Ishikawa (cell line): ENCODE results near the gene IL31RA.

ENCODE experiments used
- CREB1 ChIP-seq: IDR thresholded peaks from 2 replicates; pipeline ENCODE4 v1.6.1; 2012; ENCODE audit warnings: low read depth
- FOXM1 ChIP-seq: IDR thresholded peaks from 2 replicates; pipeline ENCODE4 v1.6.1; 2012; ENCODE audit warnings: low read depth, borderline replicate concordance
- NFIC ChIP-seq: IDR thresholded peaks from 2 replicates; pipeline ENCODE4 v1.6.1; 2012
- RAD21 ChIP-seq: IDR thresholded peaks from 2 replicates; pipeline ENCODE4 v1.6.1; 2012; ENCODE audit warnings: low read depth
- TEAD4 ChIP-seq: IDR thresholded peaks from 2 replicates; pipeline ENCODE4 v1.6.1; 2012
- YY1 ChIP-seq: IDR thresholded peaks from 2 replicates; pipeline ENCODE4 v1.6.1; 2012; ENCODE audit warnings: low read depth
- TF ChIP-seq, protein P1 (sequence below): IDR thresholded peaks from 2 replicates; pipeline ENCODE4 v1.6.1; 2012
- TF ChIP-seq, protein P2 (sequence below): IDR thresholded peaks from 2 replicates; pipeline ENCODE4 v1.6.1; 2012

DNA sequence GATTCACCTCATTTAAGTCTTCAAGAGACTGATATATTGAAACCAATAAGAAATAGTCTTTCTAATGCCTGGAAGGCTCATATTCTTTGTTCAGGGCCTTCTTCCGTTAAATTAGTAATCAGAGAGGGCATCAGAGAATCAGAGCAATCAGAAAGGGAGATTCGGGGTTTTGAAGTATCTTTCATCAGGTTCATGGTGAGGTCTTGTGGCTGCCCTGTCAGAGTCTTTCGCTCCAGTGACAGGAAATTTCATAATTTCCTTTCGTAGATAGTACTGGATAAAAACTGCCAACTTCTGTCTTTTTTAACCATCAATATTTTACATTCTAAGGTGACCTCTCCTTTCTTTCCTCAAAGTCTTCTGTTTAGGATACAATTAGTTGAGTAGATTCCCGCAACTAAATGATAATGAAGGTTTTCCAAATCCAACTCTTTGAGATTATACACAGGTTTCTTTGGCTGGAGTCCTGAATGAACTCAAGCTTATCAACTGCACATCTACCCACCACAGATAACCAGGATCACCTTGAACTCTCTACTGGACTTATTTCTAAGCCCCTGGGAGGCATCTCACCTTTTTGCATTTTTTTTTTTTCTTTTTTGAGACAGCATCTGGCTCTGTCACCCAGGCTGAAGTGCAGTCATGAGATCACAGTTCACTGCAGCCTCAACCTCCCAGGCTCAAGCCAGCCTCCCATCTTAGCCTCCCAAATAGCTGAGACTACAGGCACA lies 5.5 kb downstream of the IL31RA start:
- TF ChIP-seq RAD21, result no peak
- TF ChIP-seq YY1, result no peak
- TF ChIP-seq TEAD4, result no peak
- TF ChIP-seq, protein P1, sequence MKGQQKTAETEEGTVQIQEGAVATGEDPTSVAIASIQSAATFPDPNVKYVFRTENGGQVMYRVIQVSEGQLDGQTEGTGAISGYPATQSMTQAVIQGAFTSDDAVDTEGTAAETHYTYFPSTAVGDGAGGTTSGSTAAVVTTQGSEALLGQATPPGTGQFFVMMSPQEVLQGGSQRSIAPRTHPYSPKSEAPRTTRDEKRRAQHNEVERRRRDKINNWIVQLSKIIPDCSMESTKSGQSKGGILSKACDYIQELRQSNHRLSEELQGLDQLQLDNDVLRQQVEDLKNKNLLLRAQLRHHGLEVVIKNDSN, result no peak
- TF ChIP-seq CREB1, result no peak
- TF ChIP-seq, protein P2, sequence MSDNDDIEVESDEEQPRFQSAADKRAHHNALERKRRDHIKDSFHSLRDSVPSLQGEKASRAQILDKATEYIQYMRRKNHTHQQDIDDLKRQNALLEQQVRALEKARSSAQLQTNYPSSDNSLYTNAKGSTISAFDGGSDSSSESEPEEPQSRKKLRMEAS, result no peak
- TF ChIP-seq FOXM1, result no peak
- TF ChIP-seq NFIC, result no peak
